ENCODE measurements around the gene FLRT2. TPM values are rescaled to one million over a fixed set of nuclear protein-coding genes. Genes with fewer than 3 reads are reported as not detected.

FLRT2 gene
- total RNA-seq, 1 experiment from 2014 or later = 0.17 TPM

DNA sequence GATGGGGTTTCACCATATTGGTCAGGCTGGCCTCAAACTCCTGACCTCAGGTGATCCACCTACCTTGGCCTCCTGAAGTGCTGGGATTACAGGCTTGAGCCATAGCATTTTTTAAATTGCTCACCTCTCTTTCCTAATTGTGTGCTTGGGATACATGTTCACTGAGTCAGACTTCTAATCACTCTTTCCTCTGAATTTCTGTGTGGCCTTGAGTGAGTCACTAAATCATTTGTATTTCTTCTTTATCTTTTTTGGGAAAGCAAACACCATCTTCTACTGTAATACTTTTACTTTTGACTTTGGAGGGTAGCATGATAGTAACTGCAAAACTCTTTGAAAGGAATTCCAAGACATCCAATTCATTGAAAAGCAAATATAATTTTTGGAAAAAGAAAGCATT lies 60.8 kb downstream of the FLRT2 start (continued):
- TF ChIP-seq EZH2 (IDR thresholded peaks at IDR 0.05) (no peak), ELF1 (IDR thresholded peaks at IDR 0.05; ENCODE audit: borderline replicate concordance, low read depth) (no peak), CBX3 (IDR thresholded peaks at IDR 0.05; ENCODE audit: low read depth) (no peak), TCF7L2 (IDR thresholded peaks at IDR 0.05; ENCODE audit: borderline replicate concordance, extremely low read depth, insufficient read depth, insufficient read length) (no peak), EGR1 (IDR thresholded peaks at IDR 0.05; ENCODE audit: low read depth) (no peak)
- TF ChIP-seq, protein P1, sequence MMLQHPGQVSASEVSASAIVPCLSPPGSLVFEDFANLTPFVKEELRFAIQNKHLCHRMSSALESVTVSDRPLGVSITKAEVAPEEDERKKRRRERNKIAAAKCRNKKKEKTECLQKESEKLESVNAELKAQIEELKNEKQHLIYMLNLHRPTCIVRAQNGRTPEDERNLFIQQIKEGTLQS (IDR thresholded peaks at IDR 0.05) = no peak

DNA sequence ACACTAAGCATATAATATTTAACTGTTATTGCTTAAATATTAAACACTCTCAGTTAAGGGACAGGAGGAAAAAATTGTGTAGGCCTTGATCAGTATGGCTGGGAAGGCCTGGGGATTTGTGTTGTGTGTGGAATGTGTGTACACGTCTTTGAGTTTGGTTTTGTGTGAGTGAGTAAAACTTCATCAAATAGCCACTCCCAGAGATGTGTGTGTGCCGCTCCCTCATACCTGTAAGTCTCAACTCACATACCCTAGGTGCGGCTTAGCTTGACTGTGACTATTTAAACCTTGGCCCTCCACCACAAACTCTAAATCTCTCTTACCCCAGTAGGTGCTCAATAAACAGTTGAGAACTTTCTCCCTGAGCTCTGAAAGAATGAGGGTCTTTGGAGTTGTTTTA lies 64.3 kb downstream of the FLRT2 start:
- no peak overlapping the region for H3K4me3 ChIP-seq (replicated peaks in 1 of 2; ENCODE audit: low read depth in 1 of 2, low read length in 2 of 2)
- no peaks in the 10 kb centered on the region for H3K4me1 ChIP-seq (ENCODE audit: control insufficient read depth in 1 of 2, insufficient read depth in 2 of 2, low read length in 2 of 2)
- ATAC-seq (no peak), DNase-seq (ENCODE audit: low read depth, low spot score) (no peak)
- no peaks in the 10 kb centered on the region for H4K20me1 ChIP-seq (ENCODE audit: insufficient read depth)
- CTCF ChIA-PET = no interaction called here
- H3K27me3 ChIP-seq (ENCODE audit: insufficient read depth, low read length) = no peaks in the 10 kb centered on the region
- no peak overlapping the region for H3K4me2 ChIP-seq (ENCODE audit: low read length)
- TF ChIP-seq ZFX (IDR thresholded peaks at IDR 0.05) (no peak), FOSL1 (IDR thresholded peaks at IDR 0.05; ENCODE audit: low read depth) (no peak), CBX3 (IDR thresholded peaks at IDR 0.05; ENCODE audit: low read depth) (no peak), POLR2AphosphoS5 (IDR thresholded peaks at IDR 0.05; ENCODE audit: low read depth, low read length) (no peak), RAD21 (IDR thresholded peaks at IDR 0.05; ENCODE audit: low read depth) (no peak), TCF7L2 (IDR thresholded peaks at IDR 0.05; ENCODE audit: borderline replicate concordance, extremely low read depth, insufficient read depth, insufficient read length) (no peak), EZH2phosphoT487 (IDR thresholded peaks at IDR 0.05; ENCODE audit: borderline replicate concordance) (no peak), SRF (IDR thresholded peaks at IDR 0.05; ENCODE audit: low read depth) (no peak), POLR2A (IDR thresholded peaks at IDR 0.05; ENCODE audit: borderline replicate concordance, extremely low read depth, insufficient read depth, insufficient read length) (no peak), ELF1 (IDR thresholded peaks at IDR 0.05; ENCODE audit: borderline replicate concordance, low read depth) (no peak), YY1 (IDR thresholded peaks at IDR 0.05; ENCODE audit: extremely low read depth, insufficient replicate concordance, low read depth, low read length) (no peak)
- TF ChIP-seq, protein P2, sequence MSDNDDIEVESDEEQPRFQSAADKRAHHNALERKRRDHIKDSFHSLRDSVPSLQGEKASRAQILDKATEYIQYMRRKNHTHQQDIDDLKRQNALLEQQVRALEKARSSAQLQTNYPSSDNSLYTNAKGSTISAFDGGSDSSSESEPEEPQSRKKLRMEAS (IDR thresholded peaks at IDR 0.05) = no peak
- TF ChIP-seq, protein P3, sequence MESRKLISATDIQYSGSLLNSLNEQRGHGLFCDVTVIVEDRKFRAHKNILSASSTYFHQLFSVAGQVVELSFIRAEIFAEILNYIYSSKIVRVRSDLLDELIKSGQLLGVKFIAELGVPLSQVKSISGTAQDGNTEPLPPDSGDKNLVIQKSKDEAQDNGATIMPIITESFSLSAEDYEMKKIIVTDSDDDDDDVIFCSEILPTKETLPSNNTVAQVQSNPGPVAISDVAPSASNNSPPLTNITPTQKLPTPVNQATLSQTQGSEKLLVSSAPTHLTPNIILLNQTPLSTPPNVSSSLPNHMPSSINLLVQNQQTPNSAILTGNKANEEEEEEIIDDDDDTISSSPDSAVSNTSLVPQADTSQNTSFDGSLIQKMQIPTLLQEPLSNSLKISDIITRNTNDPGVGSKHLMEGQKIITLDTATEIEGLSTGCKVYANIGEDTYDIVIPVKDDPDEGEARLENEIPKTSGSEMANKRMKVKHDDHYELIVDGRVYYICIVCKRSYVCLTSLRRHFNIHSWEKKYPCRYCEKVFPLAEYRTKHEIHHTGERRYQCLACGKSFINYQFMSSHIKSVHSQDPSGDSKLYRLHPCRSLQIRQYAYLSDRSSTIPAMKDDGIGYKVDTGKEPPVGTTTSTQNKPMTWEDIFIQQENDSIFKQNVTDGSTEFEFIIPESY (IDR thresholded peaks at IDR 0.05; ENCODE audit: extremely low read depth, insufficient replicate concordance, low read length) = no peak
- TF ChIP-seq, protein P1 (IDR thresholded peaks at IDR 0.05) = no peak
- TF ChIP-seq, protein P4, sequence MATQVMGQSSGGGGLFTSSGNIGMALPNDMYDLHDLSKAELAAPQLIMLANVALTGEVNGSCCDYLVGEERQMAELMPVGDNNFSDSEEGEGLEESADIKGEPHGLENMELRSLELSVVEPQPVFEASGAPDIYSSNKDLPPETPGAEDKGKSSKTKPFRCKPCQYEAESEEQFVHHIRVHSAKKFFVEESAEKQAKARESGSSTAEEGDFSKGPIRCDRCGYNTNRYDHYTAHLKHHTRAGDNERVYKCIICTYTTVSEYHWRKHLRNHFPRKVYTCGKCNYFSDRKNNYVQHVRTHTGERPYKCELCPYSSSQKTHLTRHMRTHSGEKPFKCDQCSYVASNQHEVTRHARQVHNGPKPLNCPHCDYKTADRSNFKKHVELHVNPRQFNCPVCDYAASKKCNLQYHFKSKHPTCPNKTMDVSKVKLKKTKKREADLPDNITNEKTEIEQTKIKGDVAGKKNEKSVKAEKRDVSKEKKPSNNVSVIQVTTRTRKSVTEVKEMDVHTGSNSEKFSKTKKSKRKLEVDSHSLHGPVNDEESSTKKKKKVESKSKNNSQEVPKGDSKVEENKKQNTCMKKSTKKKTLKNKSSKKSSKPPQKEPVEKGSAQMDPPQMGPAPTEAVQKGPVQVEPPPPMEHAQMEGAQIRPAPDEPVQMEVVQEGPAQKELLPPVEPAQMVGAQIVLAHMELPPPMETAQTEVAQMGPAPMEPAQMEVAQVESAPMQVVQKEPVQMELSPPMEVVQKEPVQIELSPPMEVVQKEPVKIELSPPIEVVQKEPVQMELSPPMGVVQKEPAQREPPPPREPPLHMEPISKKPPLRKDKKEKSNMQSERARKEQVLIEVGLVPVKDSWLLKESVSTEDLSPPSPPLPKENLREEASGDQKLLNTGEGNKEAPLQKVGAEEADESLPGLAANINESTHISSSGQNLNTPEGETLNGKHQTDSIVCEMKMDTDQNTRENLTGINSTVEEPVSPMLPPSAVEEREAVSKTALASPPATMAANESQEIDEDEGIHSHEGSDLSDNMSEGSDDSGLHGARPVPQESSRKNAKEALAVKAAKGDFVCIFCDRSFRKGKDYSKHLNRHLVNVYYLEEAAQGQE (IDR thresholded peaks at IDR 0.05; ENCODE audit: low read depth) = no peak
- H3K9ac ChIP-seq (ENCODE audit: low read length) = no peak overlapping the region
- peaks cover 10 to 16% of the 10 kb centered on the region in 2 experiments; a peak in 2 of 4 replicates for H3K9me3 ChIP-seq (ENCODE audit: control insufficient read depth in 1 of 2, insufficient read depth in 1 of 2, low read depth in 1 of 2, low read length in 2 of 2)
- RAD21 ChIA-PET (ENCODE audit: low non-redundant PET in 1 of 2, low total read pairs in 2 of 2, uncharacterized antibody in 2 of 2, unreplicated experiment in 2 of 2) = no interaction called here
- POLR2A ChIA-PET = no interaction called here
- no peak overlapping the region for H2AFZ ChIP-seq (ENCODE audit: low read depth, low read length, poor library complexity, severe bottlenecking)
- H3K36me3 ChIP-seq (ENCODE audit: control insufficient read depth in 1 of 2, insufficient read depth in 2 of 2, low read length in 2 of 2) = no peaks in the 10 kb centered on the region
- no peak overlapping the region for H3K27ac ChIP-seq (ENCODE audit: low read depth, low read length)
- no TSS peak for BruUV-seq (replicated peaks)
- no peaks in the 10 kb centered on the region for H3K9me2 ChIP-seq (ENCODE audit: insufficient read depth)
- H3K79me2 ChIP-seq (ENCODE audit: insufficient read depth, low read length) = no peaks in the 10 kb centered on the region
- intact Hi-C loops (cut with micrococcal nuclease) = no loop called here

Measured in HCT116 (cell line).